Fibroblast of villous mesenchyme (primary cell): ENCODE data around the gene CLRN3. TPM values are rescaled to one million over a fixed set of nuclear protein-coding genes. Genes with fewer than 3 reads are reported as not detected.

ENCODE experiments used
- DNase-seq: peaks from one replicate; pipeline ENCODE4 v3.0.0-alpha.2; 2010; ENCODE audit warnings: low read depth
- H3K4me3 ChIP-seq: 2 replicates; pipeline ENCODE4 v1.5.1; 2011; ENCODE audit warnings: low read depth, mild to moderate bottlenecking, low read length
- CTCF ChIP-seq: IDR thresholded peaks from 2 replicates; pipeline ENCODE4 v1.5.1; 2012; ENCODE audit warnings: low read depth, mild to moderate bottlenecking, low read length; ENCODE audit not compliant: insufficient read depth
- total RNA-seq: library from RNA; depleted of rRNA; stranded (reverse); fragments of >200 nt; gene quantifications from 2 replicates; pipeline ENCODE4 v1.2.3, GENCODE V29; 2012

CLRN3 gene
- total RNA-seq, 1 donor = not detected

GRCh38 chr10:127888521-127889312 lies 4.0 kb downstream of the CLRN3 start:
- H3K4me3 ChIP-seq = no peak overlapping the region
- no peak for DNase-seq
- no peak for TF ChIP-seq CTCF

GRCh38 chr10:127887541-127888415 lies 5.0 kb downstream of the CLRN3 start:
- TF ChIP-seq CTCF = no peak
- DNase-seq = no peak
- H3K4me3 ChIP-seq = no peak overlapping the region

GRCh38 chr10:127886371-127887051 lies 6.2 kb downstream of the CLRN3 start:
- no peak for TF ChIP-seq CTCF

GRCh38 chr10:127884501-127884900 lies 8.2 kb downstream of the CLRN3 start:
- no peak for DNase-seq
- H3K4me3 ChIP-seq = no peak overlapping the region
- TF ChIP-seq CTCF = no peak

More at GRCh38 chr10:127886371-127887051, 6.2 kb downstream of the CLRN3 start:
- no peak overlapping the region for H3K4me3 ChIP-seq
- DNase-seq = no peak

- TF ChIP-seq CTCF = no peak
- DNase-seq = no peak
- no peak overlapping the region for H3K4me3 ChIP-seq
Observed at GRCh38 chr10:127883516-127883915, 9.2 kb downstream of the CLRN3 start.

- no peak overlapping the region for H3K4me3 ChIP-seq
- no peak for DNase-seq
- TF ChIP-seq CTCF = no peak
Observed at GRCh38 chr10:127882801-127883459, 9.8 kb downstream of the CLRN3 start.
